SK-N-SH treated with all-trans-retinoic acid at 6 μM for 48 hours (cell line): ENCODE measurements around the gene MLKL.

ENCODE experiments used
- ATAC-seq: fragments of 200-7000 bp; cut with Tn5 transposase; 3 replicates; pipeline ENCODE4 v1.9.1; 2020; ENCODE audit warnings: mild to moderate bottlenecking, moderate library complexity
- ARNTL ChIP-seq: fragments of 450-650 bp; formaldehyde crosslinking; IDR thresholded peaks from 2 replicates; pipeline ENCODE4 v1.5.0; 2020; ENCODE audit warnings: low read depth, mild to moderate bottlenecking, moderate library complexity, borderline replicate concordance
- BACH2 ChIP-seq: fragments of 250-450 bp; sonication (Bioruptor Pico); IDR thresholded peaks from 2 replicates; pipeline ENCODE4 v1.9.0; 2021; ENCODE audit warnings: mild to moderate bottlenecking, borderline replicate concordance
- CSDC2 ChIP-seq: fragments of 250-450 bp; sonication (Bioruptor Pico); IDR thresholded peaks from 2 replicates; pipeline ENCODE4 v1.5.0; 2020; ENCODE audit warnings: mild to moderate bottlenecking, moderate library complexity
- ESRRG ChIP-seq: fragments of 250-450 bp; sonication (Bioruptor Pico); IDR thresholded peaks from 2 replicates; pipeline ENCODE4 v1.6.1; 2021; ENCODE audit warnings: mild to moderate bottlenecking
- GLIS3 ChIP-seq: fragments of 250-450 bp; sonication (Bioruptor Pico); IDR thresholded peaks from 2 replicates; pipeline ENCODE4 v1.5.0; 2020; ENCODE audit warnings: mild to moderate bottlenecking, moderate library complexity
- OSR1 ChIP-seq: fragments of 250-450 bp; sonication (Bioruptor Pico); IDR thresholded peaks from 2 replicates; pipeline ENCODE4 v1.8.0; 2022; ENCODE audit warnings: moderate library complexity, mild to moderate bottlenecking, inconsistent platforms
- RARB ChIP-seq: fragments of 250-450 bp; sonication (Bioruptor Pico); IDR thresholded peaks from 2 replicates; pipeline ENCODE4 v1.8.0; 2021; ENCODE audit warnings: mild to moderate bottlenecking, moderate library complexity
- SNAI2 ChIP-seq: fragments of 250-450 bp; sonication (Bioruptor Pico); IDR thresholded peaks from 2 replicates; pipeline ENCODE4 v1.5.0; 2020; ENCODE audit warnings: mild to moderate bottlenecking, moderate library complexity
- TCF4 ChIP-seq: fragments of 250-450 bp; sonication (Bioruptor Pico); IDR thresholded peaks from 2 replicates; pipeline ENCODE4 v1.8.0; 2021; ENCODE audit warnings: mild to moderate bottlenecking, moderate library complexity, borderline replicate concordance
- TOX ChIP-seq: fragments of 250-450 bp; sonication (Bioruptor Pico); IDR thresholded peaks from 2 replicates; pipeline ENCODE4 v1.8.0; 2021; ENCODE audit warnings: mild to moderate bottlenecking, moderate library complexity, borderline replicate concordance
- ZC3H10 ChIP-seq: fragments of 250-450 bp; sonication (Bioruptor Pico); IDR thresholded peaks from 2 replicates; pipeline ENCODE4 v1.5.1; 2021; ENCODE audit warnings: mild to moderate bottlenecking, moderate library complexity
- ZFP30 ChIP-seq: fragments of 450-650 bp; formaldehyde crosslinking; IDR thresholded peaks from 2 replicates; pipeline ENCODE4 v1.5.0; 2022; ENCODE audit warnings: mild to moderate bottlenecking, moderate library complexity
- ZNF565 ChIP-seq: fragments of 450-650 bp; formaldehyde crosslinking; conservative IDR thresholded peaks from 2 replicates; pipeline ENCODE4 v1.5.0; 2020; ENCODE audit warnings: low read depth, mild to moderate bottlenecking, moderate library complexity
- ZNF70 ChIP-seq: fragments of 450-650 bp; formaldehyde crosslinking; IDR thresholded peaks from 2 replicates; pipeline ENCODE4 v1.5.0; 2020; ENCODE audit warnings: mild to moderate bottlenecking, moderate library complexity
- TF ChIP-seq, protein P1 (sequence below): fragments of 250-450 bp; sonication (Bioruptor Pico); IDR thresholded peaks from 2 replicates; pipeline ENCODE4 v1.5.1; 2021; ENCODE audit warnings: mild to moderate bottlenecking, moderate library complexity
- TF ChIP-seq, protein P2 (sequence below): fragments of 250-450 bp; sonication (Bioruptor Pico); IDR thresholded peaks from 2 replicates; pipeline ENCODE4 v1.8.0; 2020; ENCODE audit warnings: mild to moderate bottlenecking, moderate library complexity, borderline replicate concordance
- TF ChIP-seq, protein P3 (sequence below): fragments of 250-450 bp; sonication (Bioruptor Pico); IDR thresholded peaks from 2 replicates; pipeline ENCODE4 v1.5.0; 2020; ENCODE audit warnings: mild to moderate bottlenecking, moderate library complexity
- TF ChIP-seq, protein P4 (sequence below): fragments of 250-450 bp; sonication (Bioruptor Pico); IDR thresholded peaks from 2 replicates; pipeline ENCODE4 v1.8.0; 2021; ENCODE audit warnings: low read depth, mild to moderate bottlenecking, moderate library complexity, borderline replicate concordance
- TF ChIP-seq, protein P5 (sequence below): fragments of 250-450 bp; sonication (Bioruptor Pico); IDR thresholded peaks from 2 replicates; pipeline ENCODE4 v1.5.1; 2020; ENCODE audit warnings: low read depth, mild to moderate bottlenecking, moderate library complexity

Gene MLKL

DNA sequence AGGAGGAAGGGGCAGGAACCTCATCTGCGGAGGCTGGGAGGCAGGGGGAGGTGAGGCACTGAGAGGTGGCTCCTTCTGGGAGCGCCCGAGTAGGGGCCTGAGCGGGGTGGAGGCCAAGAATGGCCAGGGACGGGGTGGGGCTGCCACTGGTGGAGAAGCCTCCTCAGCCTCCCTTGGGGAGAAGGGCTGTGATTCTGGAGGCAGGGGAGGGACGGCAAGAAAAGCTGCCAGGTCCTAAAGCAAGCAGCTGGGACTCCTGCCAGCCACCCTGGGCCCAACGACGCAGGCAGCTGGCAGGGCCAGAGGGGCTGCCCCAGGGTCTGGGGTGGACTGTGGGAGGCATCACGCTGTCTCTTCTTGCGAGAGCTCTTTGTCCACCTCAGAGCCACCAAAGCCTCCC is 12.7 kb upstream of the MLKL start (continued):
- TF ChIP-seq, protein P1, sequence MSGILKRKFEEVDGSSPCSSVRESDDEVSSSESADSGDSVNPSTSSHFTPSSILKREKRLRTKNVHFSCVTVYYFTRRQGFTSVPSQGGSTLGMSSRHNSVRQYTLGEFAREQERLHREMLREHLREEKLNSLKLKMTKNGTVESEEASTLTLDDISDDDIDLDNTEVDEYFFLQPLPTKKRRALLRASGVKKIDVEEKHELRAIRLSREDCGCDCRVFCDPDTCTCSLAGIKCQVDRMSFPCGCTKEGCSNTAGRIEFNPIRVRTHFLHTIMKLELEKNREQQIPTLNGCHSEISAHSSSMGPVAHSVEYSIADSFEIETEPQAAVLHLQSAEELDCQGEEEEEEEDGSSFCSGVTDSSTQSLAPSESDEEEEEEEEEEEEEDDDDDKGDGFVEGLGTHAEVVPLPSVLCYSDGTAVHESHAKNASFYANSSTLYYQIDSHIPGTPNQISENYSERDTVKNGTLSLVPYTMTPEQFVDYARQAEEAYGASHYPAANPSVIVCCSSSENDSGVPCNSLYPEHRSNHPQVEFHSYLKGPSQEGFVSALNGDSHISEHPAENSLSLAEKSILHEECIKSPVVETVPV (CRISPR knock-in tag): no peak
- TF ChIP-seq, protein P2, sequence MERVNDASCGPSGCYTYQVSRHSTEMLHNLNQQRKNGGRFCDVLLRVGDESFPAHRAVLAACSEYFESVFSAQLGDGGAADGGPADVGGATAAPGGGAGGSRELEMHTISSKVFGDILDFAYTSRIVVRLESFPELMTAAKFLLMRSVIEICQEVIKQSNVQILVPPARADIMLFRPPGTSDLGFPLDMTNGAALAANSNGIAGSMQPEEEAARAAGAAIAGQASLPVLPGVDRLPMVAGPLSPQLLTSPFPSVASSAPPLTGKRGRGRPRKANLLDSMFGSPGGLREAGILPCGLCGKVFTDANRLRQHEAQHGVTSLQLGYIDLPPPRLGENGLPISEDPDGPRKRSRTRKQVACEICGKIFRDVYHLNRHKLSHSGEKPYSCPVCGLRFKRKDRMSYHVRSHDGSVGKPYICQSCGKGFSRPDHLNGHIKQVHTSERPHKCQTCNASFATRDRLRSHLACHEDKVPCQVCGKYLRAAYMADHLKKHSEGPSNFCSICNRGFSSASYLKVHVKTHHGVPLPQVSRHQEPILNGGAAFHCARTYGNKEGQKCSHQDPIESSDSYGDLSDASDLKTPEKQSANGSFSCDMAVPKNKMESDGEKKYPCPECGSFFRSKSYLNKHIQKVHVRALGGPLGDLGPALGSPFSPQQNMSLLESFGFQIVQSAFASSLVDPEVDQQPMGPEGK (CRISPR knock-in tag): no peak
- TF ChIP-seq GLIS3 (CRISPR knock-in tag) (no peak), TOX (no peak)

DNA sequence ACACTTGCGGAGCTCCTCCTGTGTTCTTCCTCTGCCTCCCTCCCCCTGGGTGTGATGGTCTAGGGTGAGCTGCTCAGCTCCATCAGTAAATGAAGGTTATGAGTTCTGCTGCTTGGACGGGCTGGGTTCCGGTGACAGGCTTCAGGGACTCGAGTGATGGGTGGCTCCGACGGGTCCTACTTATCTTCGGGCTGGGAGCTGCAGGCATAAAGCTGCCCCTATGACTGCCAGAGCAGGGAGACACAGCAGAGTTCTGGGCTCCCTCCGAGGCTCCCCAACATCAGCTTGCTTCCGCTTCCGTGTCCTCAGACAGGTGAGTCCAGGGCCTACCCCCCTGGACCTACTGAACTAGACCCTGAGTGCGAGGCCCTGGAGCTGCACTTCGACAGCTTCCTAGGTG is 11.3 kb upstream of the MLKL start:
- TF ChIP-seq TCF4 (CRISPR knock-in tag): no peak
- TF ChIP-seq SNAI2 (CRISPR knock-in tag): no peak
- TF ChIP-seq, protein P3, sequence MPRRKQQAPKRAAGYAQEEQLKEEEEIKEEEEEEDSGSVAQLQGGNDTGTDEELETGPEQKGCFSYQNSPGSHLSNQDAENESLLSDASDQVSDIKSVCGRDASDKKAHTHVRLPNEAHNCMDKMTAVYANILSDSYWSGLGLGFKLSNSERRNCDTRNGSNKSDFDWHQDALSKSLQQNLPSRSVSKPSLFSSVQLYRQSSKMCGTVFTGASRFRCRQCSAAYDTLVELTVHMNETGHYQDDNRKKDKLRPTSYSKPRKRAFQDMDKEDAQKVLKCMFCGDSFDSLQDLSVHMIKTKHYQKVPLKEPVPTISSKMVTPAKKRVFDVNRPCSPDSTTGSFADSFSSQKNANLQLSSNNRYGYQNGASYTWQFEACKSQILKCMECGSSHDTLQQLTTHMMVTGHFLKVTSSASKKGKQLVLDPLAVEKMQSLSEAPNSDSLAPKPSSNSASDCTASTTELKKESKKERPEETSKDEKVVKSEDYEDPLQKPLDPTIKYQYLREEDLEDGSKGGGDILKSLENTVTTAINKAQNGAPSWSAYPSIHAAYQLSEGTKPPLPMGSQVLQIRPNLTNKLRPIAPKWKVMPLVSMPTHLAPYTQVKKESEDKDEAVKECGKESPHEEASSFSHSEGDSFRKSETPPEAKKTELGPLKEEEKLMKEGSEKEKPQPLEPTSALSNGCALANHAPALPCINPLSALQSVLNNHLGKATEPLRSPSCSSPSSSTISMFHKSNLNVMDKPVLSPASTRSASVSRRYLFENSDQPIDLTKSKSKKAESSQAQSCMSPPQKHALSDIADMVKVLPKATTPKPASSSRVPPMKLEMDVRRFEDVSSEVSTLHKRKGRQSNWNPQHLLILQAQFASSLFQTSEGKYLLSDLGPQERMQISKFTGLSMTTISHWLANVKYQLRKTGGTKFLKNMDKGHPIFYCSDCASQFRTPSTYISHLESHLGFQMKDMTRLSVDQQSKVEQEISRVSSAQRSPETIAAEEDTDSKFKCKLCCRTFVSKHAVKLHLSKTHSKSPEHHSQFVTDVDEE (CRISPR knock-in tag): no peak
- TF ChIP-seq ZNF70 (CRISPR knock-in tag): no peak
- TF ChIP-seq, protein P4, sequence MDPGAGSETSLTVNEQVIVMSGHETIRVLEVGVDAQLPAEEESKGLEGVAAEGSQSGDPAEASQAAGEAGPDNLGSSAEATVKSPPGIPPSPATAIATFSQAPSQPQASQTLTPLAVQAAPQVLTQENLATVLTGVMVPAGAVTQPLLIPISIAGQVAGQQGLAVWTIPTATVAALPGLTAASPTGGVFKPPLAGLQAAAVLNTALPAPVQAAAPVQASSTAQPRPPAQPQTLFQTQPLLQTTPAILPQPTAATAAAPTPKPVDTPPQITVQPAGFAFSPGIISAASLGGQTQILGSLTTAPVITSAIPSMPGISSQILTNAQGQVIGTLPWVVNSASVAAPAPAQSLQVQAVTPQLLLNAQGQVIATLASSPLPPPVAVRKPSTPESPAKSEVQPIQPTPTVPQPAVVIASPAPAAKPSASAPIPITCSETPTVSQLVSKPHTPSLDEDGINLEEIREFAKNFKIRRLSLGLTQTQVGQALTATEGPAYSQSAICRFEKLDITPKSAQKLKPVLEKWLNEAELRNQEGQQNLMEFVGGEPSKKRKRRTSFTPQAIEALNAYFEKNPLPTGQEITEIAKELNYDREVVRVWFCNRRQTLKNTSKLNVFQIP (CRISPR knock-in tag): no peak
- TF ChIP-seq ARNTL (CRISPR knock-in tag): no peak
- TF ChIP-seq ZFP30 (CRISPR knock-in tag): no peak
- no peak for TF ChIP-seq RARB (CRISPR knock-in tag)
- no peak for TF ChIP-seq OSR1 (CRISPR knock-in tag)
- TF ChIP-seq BACH2 (CRISPR knock-in tag): no peak
- TF ChIP-seq, protein P1 (CRISPR knock-in tag): no peak
- no peak for TF ChIP-seq ESRRG (CRISPR knock-in tag)
- TF ChIP-seq ZC3H10 (CRISPR knock-in tag): no peak
- TF ChIP-seq TOX: no peak
- ATAC-seq: no peak

DNA sequence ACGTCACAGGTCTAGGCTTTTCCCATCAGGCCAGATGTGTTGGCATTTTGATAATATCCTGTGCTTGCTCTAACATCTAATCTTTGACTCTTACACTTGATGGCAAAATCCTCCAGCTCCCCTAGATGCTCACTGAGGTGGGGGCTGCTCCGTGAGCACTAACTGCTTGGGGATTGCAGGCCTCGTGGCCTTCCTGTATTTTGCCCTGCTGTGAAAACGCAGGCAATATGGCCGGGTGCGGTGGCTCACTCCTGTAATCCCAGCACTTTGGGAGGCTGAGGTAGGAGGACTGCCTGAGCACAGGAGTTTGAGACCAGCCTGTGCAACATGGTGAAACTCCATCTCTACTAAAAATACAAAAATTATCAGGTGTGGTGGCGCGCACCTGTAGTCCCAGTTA is 9.7 kb upstream of the MLKL start:
- TF ChIP-seq, protein P2 (CRISPR knock-in tag): no peak
- TF ChIP-seq CSDC2 (CRISPR knock-in tag) (no peak), ZNF565 (CRISPR knock-in tag) (no peak), GLIS3 (CRISPR knock-in tag) (no peak)
- TF ChIP-seq, protein P5, sequence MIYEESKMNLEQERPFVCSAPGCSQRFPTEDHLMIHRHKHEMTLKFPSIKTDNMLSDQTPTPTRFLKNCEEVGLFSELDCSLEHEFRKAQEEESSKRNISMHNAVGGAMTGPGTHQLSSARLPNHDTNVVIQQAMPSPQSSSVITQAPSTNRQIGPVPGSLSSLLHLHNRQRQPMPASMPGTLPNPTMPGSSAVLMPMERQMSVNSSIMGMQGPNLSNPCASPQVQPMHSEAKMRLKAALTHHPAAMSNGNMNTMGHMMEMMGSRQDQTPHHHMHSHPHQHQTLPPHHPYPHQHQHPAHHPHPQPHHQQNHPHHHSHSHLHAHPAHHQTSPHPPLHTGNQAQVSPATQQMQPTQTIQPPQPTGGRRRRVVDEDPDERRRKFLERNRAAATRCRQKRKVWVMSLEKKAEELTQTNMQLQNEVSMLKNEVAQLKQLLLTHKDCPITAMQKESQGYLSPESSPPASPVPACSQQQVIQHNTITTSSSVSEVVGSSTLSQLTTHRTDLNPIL (CRISPR knock-in tag): no peak
- TF ChIP-seq, protein P4 (CRISPR knock-in tag): no peak
- no peak for ATAC-seq
